Cardiac fibroblast (primary cell): Measurements from ENCODE around the gene ATP6V1A.
"Not testable (repeated sequence)": the region's sequence is repeated elsewhere in the genome, so short reads cannot be mapped to it uniquely, and the experiment has no call there.

Source experiments
- DNase-seq, 2 donors: peaks; one replicate each; pipeline versions ENCODE4 v3.0.0 to v3.0.0-alpha.2; 2010; ENCODE audit warnings: low read depth in 2 of 2
- H3K4me3 ChIP-seq, 2 donors: replicated peaks in 1 of 2; 1 replicate in 1 of 2; 2 replicates in 1 of 2; pipeline ENCODE4 v1.5.1; 2011; ENCODE audit warnings: low read depth in 2 of 2, low read length in 2 of 2, mild to moderate bottlenecking in 2 of 2, moderate library complexity in 1 of 2
- TF ChIP-seq, protein P1 (sequence below): IDR thresholded peaks from one replicate; pipeline ENCODE4 v1.5.1; 2011; ENCODE audit warnings: low read depth, mild to moderate bottlenecking, low read length, inconsistent platforms

Gene ATP6V1A

DNA sequence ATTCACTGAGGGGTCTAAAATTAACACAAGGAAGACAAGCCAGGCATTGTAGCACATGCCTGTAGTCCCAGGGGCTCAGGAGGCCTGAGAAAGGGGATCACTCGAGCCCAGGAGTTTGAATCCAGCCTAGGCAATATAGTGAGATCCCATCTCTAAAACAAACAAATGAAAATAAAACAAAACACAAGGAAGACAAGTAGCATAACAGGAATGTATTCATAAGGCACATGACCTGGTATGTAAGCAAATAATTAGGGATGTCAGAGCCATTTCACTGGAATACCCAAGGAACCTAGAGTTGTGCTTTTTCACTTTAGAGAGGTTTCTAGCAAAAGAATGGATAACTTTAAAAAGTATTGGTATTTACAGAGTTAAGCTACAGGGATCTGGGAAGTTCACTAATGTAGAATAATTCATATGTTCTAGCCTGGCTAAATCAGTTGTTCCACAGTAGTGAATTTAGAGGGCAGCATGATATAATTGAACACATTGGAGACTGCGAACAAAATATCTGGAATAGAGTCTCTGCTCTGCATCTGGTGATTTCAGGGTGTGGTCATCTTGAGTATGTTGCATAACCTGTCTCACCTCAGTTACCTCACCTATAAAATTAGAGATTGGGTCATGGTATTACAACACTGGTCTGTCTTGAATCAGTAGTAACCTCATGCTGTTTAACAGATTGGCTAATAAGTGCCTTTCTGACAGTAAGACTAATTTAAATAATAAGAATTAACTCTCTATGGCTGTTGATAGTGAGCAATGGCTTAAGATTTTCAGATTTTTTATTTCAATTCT is 101.0 kb downstream of the ATP6V1A start:
- no peak overlapping the region for H3K4me3 ChIP-seq
- TF ChIP-seq, protein P1, sequence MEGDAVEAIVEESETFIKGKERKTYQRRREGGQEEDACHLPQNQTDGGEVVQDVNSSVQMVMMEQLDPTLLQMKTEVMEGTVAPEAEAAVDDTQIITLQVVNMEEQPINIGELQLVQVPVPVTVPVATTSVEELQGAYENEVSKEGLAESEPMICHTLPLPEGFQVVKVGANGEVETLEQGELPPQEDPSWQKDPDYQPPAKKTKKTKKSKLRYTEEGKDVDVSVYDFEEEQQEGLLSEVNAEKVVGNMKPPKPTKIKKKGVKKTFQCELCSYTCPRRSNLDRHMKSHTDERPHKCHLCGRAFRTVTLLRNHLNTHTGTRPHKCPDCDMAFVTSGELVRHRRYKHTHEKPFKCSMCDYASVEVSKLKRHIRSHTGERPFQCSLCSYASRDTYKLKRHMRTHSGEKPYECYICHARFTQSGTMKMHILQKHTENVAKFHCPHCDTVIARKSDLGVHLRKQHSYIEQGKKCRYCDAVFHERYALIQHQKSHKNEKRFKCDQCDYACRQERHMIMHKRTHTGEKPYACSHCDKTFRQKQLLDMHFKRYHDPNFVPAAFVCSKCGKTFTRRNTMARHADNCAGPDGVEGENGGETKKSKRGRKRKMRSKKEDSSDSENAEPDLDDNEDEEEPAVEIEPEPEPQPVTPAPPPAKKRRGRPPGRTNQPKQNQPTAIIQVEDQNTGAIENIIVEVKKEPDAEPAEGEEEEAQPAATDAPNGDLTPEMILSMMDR: no peak
- no peak for DNase-seq

GRCh38 chr3:113849071-113849470 is 102.2 kb downstream of the ATP6V1A start:
- not testable (repeated sequence) for DNase-seq

GRCh38 chr3:113849841-113850240 is 103.0 kb downstream of the ATP6V1A start:
- not testable (repeated sequence) for H3K4me3 ChIP-seq, DNase-seq

More at GRCh38 chr3:113849071-113849470, 102.2 kb downstream of the ATP6V1A start:
- H3K4me3 ChIP-seq: not testable (repeated sequence)

DNA sequence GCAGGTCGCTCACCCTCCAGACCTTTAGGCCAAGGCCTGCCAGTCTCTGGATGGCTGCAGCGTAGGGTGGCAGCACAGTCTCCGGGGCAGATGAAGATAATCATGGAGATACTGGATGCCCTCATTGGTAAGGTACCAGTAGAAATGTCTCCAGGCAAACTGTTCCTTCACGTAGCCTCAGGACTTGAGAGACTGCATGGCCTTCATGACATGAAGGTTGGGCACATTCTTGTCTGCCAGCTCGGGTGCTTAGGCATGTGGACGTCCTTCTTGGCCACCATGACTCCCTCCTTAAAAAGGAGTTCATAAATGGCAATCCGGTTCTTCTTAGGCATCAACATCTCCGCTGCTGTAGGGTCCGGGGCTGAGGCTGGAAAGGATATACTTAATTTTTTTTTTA is 103.6 kb downstream of the ATP6V1A start:
- DNase-seq, H3K4me3 ChIP-seq: not testable (repeated sequence)

DNA sequence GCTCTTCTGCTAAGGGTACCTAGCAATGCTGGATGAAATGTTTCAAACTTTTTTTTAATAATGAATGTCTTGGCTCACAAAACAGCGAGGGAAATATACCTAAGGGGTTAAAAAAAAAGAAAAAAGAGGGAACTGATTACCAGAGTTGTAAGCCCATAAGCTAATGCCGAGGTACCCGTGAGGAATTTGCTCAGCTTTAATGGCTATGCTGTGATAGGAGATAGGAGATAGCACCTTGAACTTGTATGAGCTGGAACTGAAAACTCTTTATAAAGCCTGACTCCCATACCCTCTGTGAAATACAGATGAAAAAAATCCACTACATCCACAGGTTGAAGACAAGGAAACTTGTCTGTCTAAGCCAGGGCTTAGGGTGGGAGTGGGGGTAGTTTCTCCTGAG is 105.7 kb downstream of the ATP6V1A start:
- TF ChIP-seq, protein P1: no peak
- DNase-seq: no peak
- H3K4me3 ChIP-seq: no peak overlapping the region
